Vagina (tissue), 2 donors: ENCODE measurements around the gene C10orf88. TPM values are rescaled to one million over a fixed set of nuclear protein-coding genes. Genes with fewer than 3 reads are reported as not detected.

Experiments
- DNase-seq, 2 donors: peaks; one replicate each; pipeline ENCODE4 v3.0.0-alpha.2; 2017; ENCODE audit errors: extremely low spot score in 2 of 2
- H3K27ac ChIP-seq: fragments of 200-600 bp; sonication (generic); one replicate; pipeline ENCODE4 v1.5.1; 2019
- H3K27me3 ChIP-seq: fragments of 200-600 bp; sonication (generic); one replicate; pipeline ENCODE4 v1.5.1; 2019
- H3K36me3 ChIP-seq, 2 donors: fragments of 200-600 bp; sonication (generic); one replicate each; pipeline ENCODE4 v1.5.1; 2017 to 2019
- H3K4me1 ChIP-seq: fragments of 200-600 bp; sonication (generic); one replicate; pipeline ENCODE4 v1.5.1; 2019
- H3K4me3 ChIP-seq, 2 donors: fragments of 200-600 bp; sonication (generic); 1 replicate in 1 of 2; 2 replicates in 1 of 2; pipeline ENCODE4 v1.5.1; 2016 to 2019
- H3K9me3 ChIP-seq: fragments of 200-600 bp; sonication (generic); one replicate; pipeline ENCODE4 v1.5.1; 2019
- CTCF ChIP-seq, 3 experiments: fragments of 450-650 bp in 2 of 3; fragments of 200-600 bp in 1 of 3; sonication (generic) in 1 of 3; IDR thresholded peaks; one replicate each; pipeline ENCODE4 v1.5.1; 2017 to 2019; ENCODE audit warnings: antibody characterized with exemption in 3 of 3, mild to moderate bottlenecking in 2 of 3, moderate library complexity in 2 of 3
- POLR2A ChIP-seq, 2 donors: fragments of 450-650 bp; IDR thresholded peaks; one replicate each; pipeline ENCODE4 v1.6.1; 2017; ENCODE audit warnings: antibody characterized with exemption in 2 of 2, mild to moderate bottlenecking in 2 of 2, moderate library complexity in 2 of 2
- POLR2AphosphoS5 ChIP-seq, 2 donors: sonication (generic); formaldehyde crosslinking; IDR thresholded peaks; one replicate each; pipeline ENCODE4 v1.9.0; 2017; ENCODE audit warnings: antibody characterized with exemption in 2 of 2, mild to moderate bottlenecking in 2 of 2, low read depth in 1 of 2; ENCODE audit not compliant: insufficient read depth in 1 of 2
- intact Hi-C: fragments of 100-400 bp; cut with DNase I; formaldehyde crosslinking; loops from one replicate; pipeline ENCODE4 v1.15.1; 2023
- total RNA-seq: library from RNA; depleted of rRNA; stranded (reverse); fragments of >200 nt; gene quantifications from one replicate; pipeline ENCODE4 v1.2.3, GENCODE V29; 2016

The C10orf88 gene
- total RNA-seq, 1 donor from 2014 or later, result 5.6 TPM

GRCh38 chr10:122894261-122894944 lies 59.6 kb downstream of the C10orf88 start:
- Histone ChIP-seq H3K27me3 (peaks cover 3% of the 10 kb centered on the region), H3K36me3 (no peaks in the 10 kb centered on the region), H3K27ac (no peak overlapping the region), H3K4me3 (no peak overlapping the region), H3K4me1 (no peaks in the 10 kb centered on the region), H3K9me3 (no peaks in the 10 kb centered on the region)
- intact Hi-C loops, result no loop called here
- TF ChIP-seq POLR2A (IDR thresholded peaks at IDR 0.05) (no peak), POLR2AphosphoS5 (IDR thresholded peaks at IDR 0.05; ENCODE audit: insufficient read depth in 1 of 2, low read depth in 1 of 2) (no peak), CTCF (IDR thresholded peaks at IDR 0.05) (no peak)
- DNase-seq, result no peak

DNA sequence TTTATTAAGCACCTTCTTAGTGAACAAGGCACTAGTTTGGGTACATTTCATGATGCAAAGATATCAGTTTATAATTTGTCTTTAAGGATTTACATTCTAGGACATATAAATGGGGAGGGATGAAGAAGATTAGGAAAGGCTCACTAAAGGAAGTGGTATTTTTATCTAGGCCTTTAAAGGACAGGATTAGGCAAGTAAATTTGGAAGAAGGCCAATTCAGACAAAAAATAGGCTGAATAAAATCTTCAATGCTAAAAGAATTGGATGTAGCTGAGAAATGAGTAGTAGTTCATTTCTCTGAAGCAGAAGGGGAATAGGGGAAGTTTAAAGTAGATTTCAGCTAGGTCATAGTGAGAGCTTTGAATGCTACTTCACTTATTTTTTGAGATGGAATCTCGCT lies 69.9 kb downstream of the C10orf88 start:
- TF ChIP-seq POLR2AphosphoS5 (IDR thresholded peaks at IDR 0.05; ENCODE audit: insufficient read depth in 1 of 2, low read depth in 1 of 2) (no peak), POLR2A (IDR thresholded peaks at IDR 0.05) (no peak), CTCF (IDR thresholded peaks at IDR 0.05) (no peak)
- H3K27ac ChIP-seq, result no peak overlapping the region
- H3K27me3 ChIP-seq, result no peaks in the 10 kb centered on the region
- peaks cover 8% of the 10 kb centered on the region for H3K4me1 ChIP-seq
- H3K36me3 ChIP-seq, result no peaks in the 10 kb centered on the region
- no peak for DNase-seq
- no peaks in the 10 kb centered on the region for H3K9me3 ChIP-seq
- H3K4me3 ChIP-seq, result no peak overlapping the region
- intact Hi-C loops, result no loop called here

GRCh38 chr10:122882766-122883165 lies 71.3 kb downstream of the C10orf88 start:
- no peak for TF ChIP-seq CTCF (IDR thresholded peaks at IDR 0.05)
- no peak for TF ChIP-seq POLR2A (IDR thresholded peaks at IDR 0.05)
- H3K4me1 ChIP-seq, result peaks cover 17% of the 10 kb centered on the region
- no peak overlapping the region for H3K4me3 ChIP-seq
- H3K9me3 ChIP-seq, result no peaks in the 10 kb centered on the region
- H3K36me3 ChIP-seq, result no peaks in the 10 kb centered on the region
- no peak overlapping the region for H3K27ac ChIP-seq
- intact Hi-C loops, result no loop called here
- no peak for DNase-seq
- no peaks in the 10 kb centered on the region for H3K27me3 ChIP-seq

Other genes starting within 250 kb of the C10orf88 start
- not detected for gene CUZD1, start 108.4 kb downstream of the C10orf88 start, total RNA-seq
- not detected for gene FAM24B, start 74.6 kb downstream of the C10orf88 start, total RNA-seq
- gene FAM24A, start 43.6 kb downstream of the C10orf88 start, total RNA-seq, result not detected
- gene PSTK, start 26.2 kb upstream of the C10orf88 start, total RNA-seq, result 8.6 TPM
- gene IKZF5, start 54.6 kb upstream of the C10orf88 start, total RNA-seq, result 9.6 TPM
- gene ACADSB, start 54.8 kb upstream of the C10orf88 start, total RNA-seq, result 10.3 TPM
- gene HMX3, start 181.7 kb upstream of the C10orf88 start, total RNA-seq, result not detected
- not detected for gene HMX2, start 193.9 kb upstream of the C10orf88 start, total RNA-seq
- 128 TPM for gene BUB3, start 200.2 kb upstream of the C10orf88 start, total RNA-seq